DOHH2 (cell line): Measurements from ENCODE around the gene ANP32E.

Experiments
- H3F3A ChIP-seq: fragments of 200-600 bp; sonication (generic), shearing (Covaris generic); 2 replicates; pipeline ENCODE4 v1.6.0; 2016; ENCODE audit warnings: antibody characterized with exemption, mild to moderate bottlenecking; ENCODE audit not compliant: control insufficient read depth, insufficient read depth
- H3K27ac ChIP-seq: fragments of 200-600 bp; sonication (generic); 2 replicates; pipeline ENCODE4 v1.5.1; 2014; ENCODE audit warnings: low read depth, mild to moderate bottlenecking, low read length, moderate library complexity
- H3K27me3 ChIP-seq: fragments of 200-600 bp; sonication (generic); 2 replicates; pipeline ENCODE4 v1.6.1; 2014; ENCODE audit warnings: mild to moderate bottlenecking, low read length, mixed read lengths; ENCODE audit not compliant: control insufficient read depth
- H3K36me3 ChIP-seq: fragments of 200-600 bp; sonication (generic); 2 replicates; pipeline ENCODE4 v1.6.1; 2014; ENCODE audit warnings: mild to moderate bottlenecking, low read length, moderate library complexity, mixed read lengths; ENCODE audit not compliant: control insufficient read depth
- H3K4me1 ChIP-seq: fragments of 200-600 bp; sonication (generic); 2 replicates; pipeline ENCODE4 v1.6.1; 2014; ENCODE audit warnings: mild to moderate bottlenecking, low read length, mixed read lengths; ENCODE audit not compliant: control insufficient read depth
- H3K4me2 ChIP-seq: fragments of 200-600 bp; sonication (generic); 2 replicates; pipeline ENCODE4 v1.6.0; 2014; ENCODE audit warnings: mild to moderate bottlenecking, low read length, moderate library complexity
- H3K4me3 ChIP-seq: fragments of 200-600 bp; sonication (generic); 2 replicates; pipeline ENCODE4 v1.5.1; 2014; ENCODE audit warnings: mild to moderate bottlenecking, low read length, mixed read lengths
- H3K79me2 ChIP-seq: fragments of 200-600 bp; sonication (generic); 2 replicates; pipeline ENCODE4 v1.6.1; 2014; ENCODE audit warnings: mild to moderate bottlenecking, low read length, mixed read lengths; ENCODE audit not compliant: control insufficient read depth
- H3K9me2 ChIP-seq: fragments of 200-600 bp; sonication (generic); replicated peaks from 2 replicates; pipeline ENCODE4 v1.6.1; 2014; ENCODE audit warnings: mild to moderate bottlenecking, low read length, mixed read lengths; ENCODE audit not compliant: control insufficient read depth
- H3K9me3 ChIP-seq: fragments of 200-600 bp; sonication (generic); 2 replicates; pipeline ENCODE4 v1.6.1; 2014; ENCODE audit warnings: antibody characterized with exemption, low read length, mixed read lengths; ENCODE audit not compliant: control insufficient read depth, insufficient read depth
- H4K20me1 ChIP-seq: fragments of 200-600 bp; sonication (generic); 2 replicates; pipeline ENCODE4 v1.6.0; 2014; ENCODE audit warnings: low read depth, mild to moderate bottlenecking, antibody characterized with exemption, low read length, moderate library complexity; ENCODE audit not compliant: control insufficient read depth, insufficient read depth
- CTCF ChIP-seq: fragments of 200-600 bp; sonication (generic); IDR thresholded peaks from one replicate; pipeline ENCODE4 v1.5.1; 2014; ENCODE audit warnings: antibody characterized with exemption, mild to moderate bottlenecking, low read depth, low read length; ENCODE audit not compliant: poor library complexity, severe bottlenecking
- EZH2phosphoT487 ChIP-seq: fragments of 200-600 bp; sonication (generic); IDR thresholded peaks from 2 replicates; pipeline ENCODE4 v1.6.1; 2017; ENCODE audit warnings: borderline replicate concordance, mild to moderate bottlenecking, antibody characterized with exemption, low read length, moderate library complexity, mixed read lengths

The ANP32E gene

GRCh38 chr1:150185481-150185880 is 50.4 kb downstream of the ANP32E start:
- peaks cover 9% of the 10 kb centered on the region for H3K4me1 ChIP-seq

GRCh38 chr1:150183061-150183460 is 52.9 kb downstream of the ANP32E start:
- peaks cover 6% of the 10 kb centered on the region; the same call in 1 of the 2 replicates for H3K27me3 ChIP-seq
- H3K4me1 ChIP-seq, result peaks cover 9% of the 10 kb centered on the region
- H3K9me2 ChIP-seq, result no peaks in the 10 kb centered on the region
- no peaks in the 10 kb centered on the region for H3K9me3 ChIP-seq
- no peak overlapping the region for H3K4me3 ChIP-seq
- no peaks in the 10 kb centered on the region for H3K79me2 ChIP-seq
- no peaks in the 10 kb centered on the region for H3K36me3 ChIP-seq
- H3K27ac ChIP-seq, result no peak overlapping the region
- TF ChIP-seq CTCF (no peak), EZH2phosphoT487 (no peak)
- 0 out of 2 replicates have a peak, but pooled peaks cover 2% of the 10 kb centered on the region for H3F3A ChIP-seq
- no peak overlapping the region for H3K4me2 ChIP-seq
- H4K20me1 ChIP-seq, result no peaks in the 10 kb centered on the region

More at GRCh38 chr1:150185481-150185880, 50.4 kb downstream of the ANP32E start:
- Histone ChIP-seq H3K4me2 (no peak overlapping the region), H3K36me3 (no peaks in the 10 kb centered on the region), H4K20me1 (no peaks in the 10 kb centered on the region), H3K9me2 (no peaks in the 10 kb centered on the region), H3K27ac (no peak overlapping the region), H3K79me2 (no peaks in the 10 kb centered on the region), H3K9me3 (no peaks in the 10 kb centered on the region), H3K4me3 (no peak overlapping the region), H3K27me3 (peaks cover 6% of the 10 kb centered on the region; the same call in 1 of the 2 replicates), H3F3A (0 out of 2 replicates have a peak, but pooled peaks cover 2% of the 10 kb centered on the region)
- TF ChIP-seq EZH2phosphoT487 (no peak), CTCF (no peak)

GRCh38 chr1:150182247-150182646 is 53.7 kb downstream of the ANP32E start:
- no peaks in the 10 kb centered on the region for H3K79me2 ChIP-seq
- no peaks in the 10 kb centered on the region for H4K20me1 ChIP-seq
- H3K27ac ChIP-seq, result no peak overlapping the region
- H3K9me3 ChIP-seq, result no peaks in the 10 kb centered on the region
- H3F3A ChIP-seq, result 0 out of 2 replicates have a peak, but pooled peaks cover 2% of the 10 kb centered on the region
- H3K9me2 ChIP-seq, result no peaks in the 10 kb centered on the region
- no peaks in the 10 kb centered on the region for H3K36me3 ChIP-seq
- H3K27me3 ChIP-seq, result no peaks in the 10 kb centered on the region
- TF ChIP-seq CTCF, result no peak
- no peak overlapping the region for H3K4me2 ChIP-seq
- H3K4me1 ChIP-seq, result peaks cover 5% of the 10 kb centered on the region
- no peak overlapping the region for H3K4me3 ChIP-seq
